ENCODE data around the gene RLF.

- TF ChIP-seq CTCF (IDR thresholded peaks at IDR 0.05; ENCODE audit: low read length) (no peak), EZH2 (IDR thresholded peaks at IDR 0.05; ENCODE audit: borderline replicate concordance, low read length) (no peak)
Measured at GRCh38 chr1:40257688-40258444, 96.7 kb downstream of the RLF start, which contains the start of gene ZMPSTE24.
